NCI-H1930 (cell line): ENCODE measurements around the gene ABCA7.
"Not testable (repeated sequence)": the region's sequence is repeated elsewhere in the genome, so short reads cannot be mapped to it uniquely, and the experiment has no call there.

Source experiments
- DNase-seq, 2 experiments: peaks; one replicate each; lab custom pipeline; 2025; lab: John Stamatoyannopoulos, UW

The ABCA7 gene

GRCh38 chr19:1105873-1106840, 66.2 kb downstream of the ABCA7 start:
- no peak for DNase-seq

- DNase-seq = no peak
Observed at GRCh38 chr19:1106841-1107660, 67.1 kb downstream of the ABCA7 start.

- DNase-seq = no peak
Observed at GRCh38 chr19:1107661-1108261, 67.9 kb downstream of the ABCA7 start.

- no peak for DNase-seq
Observed at GRCh38 chr19:1108291-1109031, 68.6 kb downstream of the ABCA7 start.

- DNase-seq = no peak
Observed at GRCh38 chr19:1109032-1109551, 69.2 kb downstream of the ABCA7 start.

GRCh38 chr19:1109697-1110671, 70.1 kb downstream of the ABCA7 start:
- no peak for DNase-seq

GRCh38 chr19:1110809-1111640, 71.1 kb downstream of the ABCA7 start:
- no peak for DNase-seq

GRCh38 chr19:1111641-1112267, 71.8 kb downstream of the ABCA7 start:
- no peak for DNase-seq

- DNase-seq = no peak
Observed at GRCh38 chr19:1112268-1113029, 72.5 kb downstream of the ABCA7 start.

GRCh38 chr19:1113030-1113985, 73.4 kb downstream of the ABCA7 start:
- peak in 1 of 2 experiments; percentile 31 for DNase-seq

- DNase-seq = no peak
Observed at GRCh38 chr19:1113986-1114483, 74.1 kb downstream of the ABCA7 start.

GRCh38 chr19:1114728-1115127, 74.8 kb downstream of the ABCA7 start:
- not testable (repeated sequence) for DNase-seq
